DLD1 (cell line): ENCODE data around the gene CA12.
"Not testable (repeated sequence)": the region's sequence is repeated elsewhere in the genome, so short reads cannot be mapped to it uniquely, and the experiment has no call there.

ENCODE experiments used
- in situ Hi-C: cut with HindIII; loops from 2 replicates; pipeline ENCODE4 v1.10.0; 2017; ENCODE audit warnings: low sequenced_read_pairs

The CA12 gene

DNA sequence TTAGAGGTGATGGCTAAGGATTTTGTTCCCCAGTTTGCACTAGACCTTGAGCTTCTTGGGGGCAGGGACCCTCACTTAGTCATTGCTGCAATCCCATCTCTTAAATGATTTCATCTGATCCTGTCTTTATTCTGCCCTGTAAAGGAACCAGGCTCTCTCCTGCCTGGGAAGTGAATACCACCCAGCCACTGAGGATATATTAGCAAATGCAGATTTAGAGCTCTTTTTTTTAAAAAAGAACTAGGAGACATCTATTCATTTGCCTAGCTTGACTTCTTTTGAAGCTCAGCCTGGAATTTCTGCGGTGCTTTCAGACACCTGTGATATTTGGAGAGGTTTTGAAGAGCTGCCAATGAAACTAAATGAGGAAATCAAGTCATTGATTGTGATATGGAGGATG lies 41.8 kb downstream of the CA12 start:
- in situ Hi-C loops: no loop called here

DNA sequence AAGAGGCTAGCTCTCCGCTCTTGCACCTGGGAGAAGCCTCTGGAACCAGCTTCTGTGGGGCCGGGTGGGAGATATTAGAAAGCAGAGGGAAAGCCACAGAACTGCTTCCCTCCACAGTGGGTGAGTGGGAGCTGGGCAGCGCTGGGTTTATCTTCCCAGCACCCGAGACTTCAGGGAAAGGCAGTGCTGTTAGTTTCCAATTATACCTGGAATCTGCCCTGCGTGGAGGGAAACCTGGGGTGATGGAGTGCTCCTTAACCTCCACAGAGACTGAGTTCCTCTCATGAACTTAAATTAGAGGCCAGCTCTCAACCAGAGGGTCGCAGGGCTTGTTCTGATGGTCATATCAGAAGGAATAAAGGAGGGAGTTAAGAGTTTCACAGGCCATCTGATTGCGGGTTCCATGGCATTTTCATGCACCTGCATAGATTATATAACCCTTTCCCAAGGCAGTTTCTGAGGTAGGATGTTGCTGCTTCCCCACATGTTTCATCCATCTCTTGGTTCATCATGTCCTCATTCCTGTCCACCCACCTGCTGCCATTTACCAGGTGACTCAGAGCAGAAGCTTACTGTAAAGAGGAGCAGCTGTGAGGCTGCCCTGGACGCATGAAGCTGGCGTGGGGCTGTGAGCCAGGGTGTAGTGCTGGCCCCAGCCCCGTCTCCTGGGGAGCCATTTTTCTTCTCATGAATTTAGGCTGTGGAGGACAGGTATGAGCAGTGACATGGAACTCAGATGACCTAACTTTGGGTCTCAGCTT lies 42.5 kb downstream of the CA12 start:
- in situ Hi-C loops: no loop called here

DNA sequence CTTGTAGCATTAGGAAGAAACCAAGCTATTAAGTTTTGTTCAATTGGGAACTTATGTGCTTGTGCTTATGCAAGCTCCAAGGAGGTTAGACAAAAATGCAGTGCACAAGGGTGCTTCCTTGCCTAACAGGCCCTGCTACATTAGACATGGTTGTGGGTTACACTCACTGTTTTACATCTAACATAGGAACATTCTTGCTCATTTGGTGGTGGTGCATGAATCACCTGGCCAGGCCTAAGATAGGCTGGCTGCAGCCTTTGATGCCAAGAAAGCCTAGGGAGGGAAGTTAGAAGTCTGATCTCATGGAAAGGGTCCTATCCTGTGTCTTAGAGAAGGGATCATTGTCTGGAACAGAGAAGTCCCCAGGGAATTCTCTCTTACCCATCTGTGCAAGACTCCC lies 43.5 kb downstream of the CA12 start:
- in situ Hi-C loops: no loop called here

DNA sequence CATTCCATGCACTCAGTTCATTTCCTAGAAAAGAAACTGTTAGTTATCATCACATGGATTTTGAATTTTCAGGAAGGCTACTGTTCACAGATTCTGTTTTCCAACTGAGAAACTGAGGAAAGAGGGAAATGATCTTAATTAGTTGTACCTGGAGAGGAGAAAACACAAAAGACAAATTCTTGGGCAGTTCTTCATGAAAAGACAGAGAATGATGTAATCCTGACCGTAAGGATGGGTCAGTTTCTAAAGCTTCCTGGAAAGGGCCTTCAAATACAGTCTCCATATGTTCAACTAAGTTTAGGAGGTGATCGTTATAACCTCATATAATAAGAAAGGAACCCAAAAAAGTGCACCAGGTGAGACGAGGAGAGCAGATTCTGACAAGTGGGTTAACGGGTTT lies 44.6 kb downstream of the CA12 start:
- in situ Hi-C loops: no loop called here

DNA sequence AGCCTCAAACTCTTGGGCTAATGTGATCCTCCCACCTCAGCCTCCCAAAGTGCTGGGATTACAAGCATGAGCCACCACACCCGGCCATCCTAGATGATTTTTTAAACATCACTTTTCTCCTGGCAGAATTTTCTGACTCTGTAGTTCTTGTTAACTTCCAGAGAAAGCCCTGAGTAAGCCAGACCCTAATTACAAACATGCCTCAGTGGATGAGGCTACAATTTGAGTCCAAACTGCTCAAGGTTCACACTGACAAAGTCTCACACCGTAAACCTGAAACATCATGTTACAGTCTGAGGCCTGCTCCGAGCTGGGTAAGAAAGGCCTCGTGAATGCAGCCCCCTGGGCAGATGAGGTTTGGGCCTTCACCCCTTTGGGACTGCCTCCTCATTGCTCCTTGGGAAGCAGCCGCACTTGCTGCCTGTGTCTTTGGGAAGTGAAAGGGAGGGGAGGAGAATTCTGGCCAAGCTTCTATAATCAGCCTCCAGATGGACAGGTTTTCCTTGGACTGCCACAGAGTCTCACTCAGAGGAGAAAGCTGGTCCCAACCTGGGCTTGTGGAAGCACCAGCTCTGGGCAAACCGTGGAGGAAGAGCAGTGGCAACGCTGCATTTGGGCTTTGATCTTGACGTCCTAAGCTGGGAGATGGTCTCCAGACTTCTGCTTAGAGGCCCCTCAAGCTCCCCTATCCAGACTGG lies 46.0 kb downstream of the CA12 start:
- in situ Hi-C loops: no loop called here

DNA sequence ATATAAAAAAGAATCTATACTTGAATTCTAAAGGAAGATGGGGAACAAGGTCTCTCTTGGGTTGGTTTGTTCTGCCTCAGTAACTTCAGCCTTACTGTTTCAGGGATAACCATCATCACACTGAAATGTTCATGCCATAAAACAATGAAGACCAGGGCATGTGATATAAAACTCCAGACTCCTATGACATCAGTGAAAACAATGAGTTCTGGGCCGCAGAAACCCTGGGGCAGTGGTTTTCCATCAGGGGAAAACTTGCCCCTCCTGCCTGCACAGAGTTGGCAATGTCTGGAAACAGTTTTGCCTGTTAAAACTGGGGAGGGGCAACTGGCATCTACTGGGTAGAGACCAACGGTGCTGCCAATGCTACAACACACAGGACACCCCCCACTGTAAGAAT lies 46.8 kb downstream of the CA12 start:
- in situ Hi-C loops: no loop called here

DNA sequence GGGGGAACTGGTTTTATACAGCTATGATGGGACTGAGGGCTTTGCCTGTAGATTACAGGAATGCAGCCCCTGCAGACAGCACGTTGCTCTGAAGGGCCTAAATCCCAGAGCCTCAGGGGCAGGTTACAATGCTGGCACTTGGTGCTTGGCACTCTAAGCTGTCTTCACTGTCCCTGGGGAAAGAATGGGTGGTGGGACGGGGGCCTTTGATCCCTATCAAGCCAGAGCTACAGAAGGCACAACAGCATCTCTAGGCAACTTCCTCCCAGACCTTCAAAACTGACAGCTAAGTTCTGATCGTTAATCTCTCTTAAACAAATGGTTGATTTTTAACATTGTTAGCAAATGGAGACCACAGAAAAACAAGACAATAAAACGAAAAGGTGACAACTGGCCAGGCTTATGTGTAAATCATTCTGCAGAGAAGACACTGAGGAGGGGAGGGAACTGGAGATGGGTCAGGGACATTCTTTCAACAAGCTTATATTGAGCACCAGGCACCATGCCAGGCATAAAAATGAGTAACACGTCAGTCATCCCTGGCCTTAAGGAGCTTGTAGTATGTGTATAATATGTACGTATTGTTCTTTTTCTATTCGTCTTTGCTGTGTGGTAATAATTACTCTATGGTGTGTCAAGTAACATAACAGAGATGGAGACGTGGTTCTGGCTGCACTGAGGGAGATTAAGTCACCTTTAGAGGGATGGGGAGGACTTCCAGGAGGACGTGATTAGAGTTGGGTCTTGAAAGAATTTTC lies 49.1 kb downstream of the CA12 start:
- in situ Hi-C loops: no loop called here

DNA sequence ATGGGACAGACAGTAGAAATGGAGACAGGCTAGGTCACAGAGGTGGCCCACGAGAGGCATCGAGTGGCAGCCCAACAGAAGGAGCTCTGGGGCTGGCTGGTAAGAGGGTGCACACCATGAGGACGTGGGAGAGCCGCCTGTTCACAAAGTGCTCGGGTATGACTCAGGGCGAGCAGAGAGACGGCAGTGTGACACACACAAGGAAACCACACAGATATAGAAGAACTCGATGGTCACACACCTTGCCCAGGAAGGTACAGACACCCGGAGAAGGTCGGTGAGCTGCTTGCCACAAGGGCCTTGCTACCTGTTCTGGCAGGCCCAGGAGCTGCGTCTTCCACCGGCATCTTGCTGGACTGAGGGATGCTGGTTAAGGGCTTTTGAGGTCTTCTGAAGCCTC lies 50.2 kb downstream of the CA12 start:
- in situ Hi-C loops: no loop called here

DNA sequence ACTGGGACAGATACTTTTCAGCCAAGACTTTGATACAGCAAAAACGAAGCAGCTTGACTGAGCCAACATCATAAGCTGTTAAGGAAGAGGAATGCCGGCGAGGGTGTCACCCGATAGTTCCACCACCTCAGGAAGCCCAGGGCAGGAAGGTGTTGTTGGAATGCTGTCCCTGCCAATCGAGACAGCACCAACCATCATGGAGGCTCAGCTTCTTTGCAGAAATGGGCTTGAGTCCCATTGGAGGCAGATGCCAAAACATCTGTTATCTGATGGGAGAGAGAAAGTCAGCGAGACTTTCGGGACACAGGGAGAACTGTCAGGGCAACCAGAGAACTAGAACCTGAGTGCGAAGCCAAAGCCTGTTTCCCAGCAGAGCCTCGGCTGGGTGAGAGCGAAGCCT lies 50.7 kb downstream of the CA12 start:
- in situ Hi-C loops: no loop called here

DNA sequence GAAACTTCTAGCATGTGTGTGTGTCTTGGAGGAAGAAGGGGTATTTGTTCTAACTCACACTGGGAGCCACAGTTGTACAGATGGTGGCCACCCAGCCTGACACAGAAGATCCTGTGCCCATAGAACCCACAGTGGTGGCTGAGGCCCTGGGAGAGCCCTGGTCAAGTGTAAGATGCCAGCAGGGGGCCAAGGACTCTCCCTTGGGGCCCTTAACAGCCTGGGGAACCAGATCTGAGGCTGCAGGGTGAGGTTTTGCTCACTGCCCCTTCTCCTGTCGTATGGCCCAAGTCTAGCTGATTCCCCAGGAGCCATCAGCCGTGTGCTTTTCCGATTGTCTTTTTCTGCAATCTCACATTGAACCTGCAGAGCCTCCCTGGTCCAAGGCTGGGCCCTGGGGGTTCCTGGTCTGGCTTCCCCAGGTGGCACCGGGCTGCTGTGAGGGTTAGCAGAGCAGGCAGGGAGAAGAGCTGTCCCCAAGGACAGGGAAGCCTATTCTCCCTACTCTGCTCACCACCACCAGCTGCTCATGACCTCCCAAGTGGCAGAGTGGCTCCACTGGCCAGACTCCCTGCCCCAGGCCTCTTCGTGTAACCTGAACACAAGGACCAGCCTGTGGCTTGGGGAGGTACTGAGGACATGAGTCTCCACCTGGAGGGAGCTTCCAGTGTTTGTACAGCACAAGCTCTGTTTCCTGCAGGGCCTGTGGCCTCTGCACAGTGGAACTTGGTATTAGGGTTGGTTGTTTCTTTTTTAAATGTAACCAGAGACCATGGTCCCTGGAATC lies 51.9 kb downstream of the CA12 start:
- in situ Hi-C loops: no loop called here

DNA sequence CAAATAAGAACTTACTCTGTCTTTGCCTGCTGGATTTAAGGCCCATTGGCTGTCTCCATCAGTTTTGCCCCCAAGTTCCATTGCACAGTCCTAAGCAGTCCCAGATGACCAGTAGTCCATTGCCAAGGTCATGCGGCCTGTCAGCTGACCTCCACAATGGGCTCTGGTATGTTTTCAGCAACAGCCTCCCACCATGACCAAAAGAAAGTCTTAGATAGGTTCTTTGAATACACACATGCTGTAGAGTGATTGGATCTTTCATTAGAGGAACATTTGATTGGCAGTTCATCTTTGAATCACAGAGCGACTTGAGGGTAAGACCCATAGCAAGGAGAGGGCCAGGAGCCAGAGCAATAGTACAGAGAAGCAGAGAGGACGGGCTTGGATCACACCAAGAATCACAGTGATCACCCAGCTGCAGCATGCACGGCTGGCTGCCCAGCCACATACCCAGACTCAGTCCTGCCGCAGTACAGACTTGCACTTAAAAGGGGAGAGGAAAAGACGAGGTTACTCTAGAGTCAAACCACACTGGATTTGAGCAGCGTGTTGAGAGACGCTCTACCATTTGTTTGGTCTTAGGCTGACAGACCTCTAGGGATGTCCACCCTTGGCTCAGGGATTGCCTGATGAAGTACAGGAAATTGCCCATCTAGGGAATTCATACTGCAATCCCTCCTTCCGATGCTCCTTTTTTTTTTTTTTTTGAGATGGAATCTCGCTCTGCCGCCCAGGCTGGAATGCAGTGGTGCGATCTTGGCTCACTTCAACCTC lies 53.8 kb downstream of the CA12 start:
- in situ Hi-C loops: no loop called here

DNA sequence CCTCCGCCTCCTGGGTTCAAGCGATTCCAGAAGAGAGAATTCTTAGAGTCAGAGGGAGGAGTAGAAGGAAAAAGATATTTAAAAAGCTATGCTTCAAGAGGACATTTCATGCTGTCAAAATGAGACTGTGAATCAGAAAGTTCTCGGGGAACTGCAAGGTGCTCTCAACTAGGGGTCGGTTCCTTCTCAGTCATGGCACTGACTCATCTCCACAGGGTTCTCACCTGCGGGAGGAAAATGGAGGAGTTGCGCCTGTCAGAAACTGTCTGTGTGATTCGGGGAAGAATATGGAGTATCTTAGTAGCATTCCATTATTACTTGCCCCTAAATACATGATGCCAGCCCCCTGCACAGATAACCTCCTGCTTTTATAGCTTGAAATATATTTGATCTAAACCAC lies 56.9 kb downstream of the CA12 start:
- in situ Hi-C loops: no loop called here

DNA sequence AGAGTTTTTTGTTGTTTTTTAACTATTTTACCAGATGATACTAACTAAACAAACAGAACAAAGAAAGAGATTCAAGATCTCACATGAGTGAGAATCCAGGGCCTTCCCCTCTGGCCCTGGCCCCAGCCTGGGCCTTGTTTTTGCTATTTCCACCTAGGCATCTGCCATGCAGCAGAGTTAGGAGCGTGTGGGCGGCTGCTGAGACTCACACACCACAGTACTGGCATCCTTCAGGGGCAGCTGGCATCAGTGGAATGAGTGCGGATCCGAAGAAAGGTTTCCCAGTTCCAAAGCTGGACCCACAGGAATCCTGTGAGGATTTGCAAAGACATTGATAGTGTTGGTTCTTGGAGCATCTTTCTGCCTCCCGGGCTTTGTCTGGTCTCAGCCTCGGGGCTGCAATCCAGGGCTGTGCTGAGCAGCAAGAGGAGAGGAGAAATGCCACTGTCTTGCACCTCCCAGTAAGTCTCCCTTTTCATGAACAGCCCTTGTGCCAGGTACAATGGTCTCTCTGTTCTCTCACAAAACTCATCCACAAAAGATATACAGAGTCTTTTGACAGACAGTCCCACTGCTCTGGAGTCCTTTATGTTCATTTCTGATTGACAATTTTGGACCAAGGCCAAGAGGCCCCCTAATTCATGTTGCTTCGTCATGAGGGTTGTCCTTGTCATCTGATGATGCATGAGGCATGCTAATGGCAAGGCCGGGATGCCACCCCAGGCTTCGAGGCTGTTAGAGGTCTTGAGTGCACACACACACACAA lies 57.7 kb downstream of the CA12 start:
- in situ Hi-C loops: no loop called here

DNA sequence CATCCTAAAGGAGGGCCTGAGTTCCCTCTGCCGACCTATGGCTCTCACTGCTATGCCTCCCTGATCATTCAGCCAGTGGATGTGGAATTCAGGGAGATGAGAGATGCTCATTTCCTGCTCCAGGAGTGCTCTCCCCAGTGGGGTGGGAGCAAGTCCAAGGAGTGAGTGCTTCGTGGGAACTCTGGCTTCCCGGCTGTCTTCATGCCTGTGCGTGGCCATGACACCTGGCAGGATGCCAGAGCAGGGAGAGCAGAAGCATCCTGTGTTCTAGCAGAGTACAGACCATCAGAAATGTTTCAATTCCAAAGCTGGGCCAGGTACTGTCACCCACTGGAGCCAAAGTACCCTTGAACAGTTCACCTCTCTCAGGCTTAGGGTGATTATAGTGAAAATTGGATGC lies 59.1 kb downstream of the CA12 start:
- in situ Hi-C loops: no loop called here

DNA sequence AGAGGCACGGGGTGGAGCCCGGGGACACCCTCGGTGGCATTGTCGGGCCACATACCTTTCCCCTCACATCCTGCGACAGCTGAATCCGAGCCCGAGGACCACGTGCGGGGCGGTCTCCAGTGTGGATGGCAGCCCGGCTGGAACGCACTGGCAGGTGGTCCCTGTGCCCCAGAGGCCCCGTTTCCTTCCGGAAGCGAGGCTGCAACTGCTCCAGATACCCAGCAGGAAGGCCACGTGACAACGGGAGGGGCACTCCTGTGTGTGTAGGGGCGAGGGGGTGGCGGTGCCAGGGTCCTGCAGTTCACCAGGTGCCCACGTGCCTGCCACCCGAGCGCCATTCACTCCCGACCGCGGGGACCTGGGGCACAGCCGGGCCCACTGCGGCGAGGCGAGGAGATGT lies 60.2 kb downstream of the CA12 start:
- in situ Hi-C loops: no loop called here

DNA sequence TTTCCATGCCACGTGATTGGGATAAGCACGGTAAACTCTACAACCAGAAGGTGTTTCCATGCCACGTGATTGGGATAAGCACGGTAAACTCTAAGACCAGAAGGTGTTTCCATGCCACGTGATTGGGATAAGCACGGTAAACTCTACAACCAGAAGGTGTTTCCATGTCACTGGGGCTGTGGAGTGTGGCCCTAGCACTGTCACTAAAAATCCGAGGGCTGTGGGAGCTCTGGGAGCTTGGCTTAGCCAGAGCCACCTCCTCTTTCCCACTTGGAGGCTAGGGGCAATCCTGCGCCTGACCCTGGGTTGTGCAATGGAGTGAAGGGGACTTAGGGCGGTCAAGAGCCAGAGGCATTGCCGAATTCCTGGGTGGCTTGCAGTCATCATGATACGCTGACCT lies 60.7 kb downstream of the CA12 start:
- in situ Hi-C loops: not testable (repeated sequence)

DNA sequence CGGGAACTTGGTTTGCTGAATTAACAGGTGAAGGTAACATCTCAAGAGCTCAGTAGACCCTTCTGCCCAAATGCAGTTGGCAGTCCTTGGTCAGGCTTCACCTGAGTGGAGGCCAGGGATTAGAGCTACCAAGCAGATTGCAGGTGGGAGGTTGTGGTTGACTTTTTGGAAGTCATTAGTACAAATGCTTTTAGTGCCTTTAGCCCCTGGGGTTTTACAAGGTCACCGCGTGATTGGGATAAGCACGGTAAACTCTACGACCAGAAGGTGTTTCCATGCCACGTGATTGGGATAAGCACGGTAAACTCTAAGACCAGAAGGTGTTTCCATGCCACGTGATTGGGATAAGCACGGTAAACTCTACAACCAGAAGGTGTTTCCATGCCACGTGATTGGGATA lies 61.2 kb downstream of the CA12 start:
- in situ Hi-C loops: not testable (repeated sequence)

DNA sequence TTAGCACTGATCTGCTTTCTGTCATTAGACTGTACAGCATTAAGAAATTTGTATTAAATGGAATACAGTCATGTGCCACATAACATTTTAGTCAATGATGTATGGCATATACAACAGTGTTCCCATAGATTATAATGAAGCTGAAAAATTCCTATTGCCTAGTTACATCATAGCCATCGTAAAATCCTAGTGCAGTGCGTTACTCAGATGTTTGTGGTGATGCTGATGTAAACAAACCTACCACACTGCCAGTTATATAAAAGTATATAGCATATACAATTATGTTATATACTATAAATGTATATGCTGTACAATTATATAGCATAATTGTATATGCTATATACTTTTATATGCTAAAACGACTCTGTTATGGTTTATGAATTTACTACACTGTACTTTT lies 62.6 kb downstream of the CA12 start:
- in situ Hi-C loops: no loop called here

DNA sequence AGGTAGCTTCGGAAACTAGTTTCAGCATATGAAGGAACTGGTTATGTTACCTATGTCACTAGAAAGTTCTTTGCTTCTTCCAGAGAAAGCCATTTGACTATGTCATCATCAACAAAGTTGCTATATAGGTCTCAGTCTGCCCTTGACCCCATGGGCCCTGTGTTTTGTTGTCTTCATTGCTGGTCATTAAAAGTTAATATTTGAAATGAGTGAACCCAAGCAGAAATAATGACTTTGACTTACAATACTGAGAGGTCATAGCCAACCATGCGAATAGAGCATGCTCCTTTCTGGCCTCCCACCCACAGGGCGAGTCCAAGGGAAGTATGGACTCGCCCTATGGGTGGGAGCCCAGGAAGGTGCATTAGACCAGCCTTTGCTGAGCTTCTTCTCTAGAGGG lies 63.3 kb downstream of the CA12 start:
- in situ Hi-C loops: no loop called here

DNA sequence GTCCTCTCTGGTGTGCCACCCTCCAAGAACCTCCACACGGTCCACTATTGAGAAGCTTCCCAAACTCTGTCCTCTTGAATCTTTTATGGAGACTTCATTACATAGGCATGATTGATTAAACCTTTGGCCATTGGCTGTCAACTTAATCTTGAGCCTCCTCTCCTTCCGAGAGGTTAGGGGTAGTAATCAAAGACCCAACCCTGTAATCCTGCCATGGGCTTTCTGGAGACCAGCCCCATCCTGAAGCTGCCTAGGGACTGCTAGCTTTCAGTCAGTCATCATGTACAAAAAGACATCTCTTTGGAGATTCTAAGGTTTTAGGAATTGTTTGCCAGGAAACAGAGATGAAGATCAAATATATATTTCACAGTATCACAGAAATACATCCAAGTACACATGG lies 67.2 kb downstream of the CA12 start:
- in situ Hi-C loops: no loop called here
